K562 (cell line): ENCODE data around the gene RPL29. TPM values are rescaled to one million over a fixed set of nuclear protein-coding genes. Genes with fewer than 3 reads are reported as not detected.
A peak's percentile ranks its signal among the peaks of the same experiment; 100 is the strongest.

ENCODE experiments used
- BHLHE40 ChIP-seq: IDR thresholded peaks from 2 replicates; pipeline ENCODE4 v1.6.1; 2011; ENCODE audit warnings: low read length, improper control_type of control experiment
- GTF3C2 ChIP-seq: IDR thresholded peaks from 3 replicates; pipeline ENCODE4 v1.6.1; 2011; ENCODE audit warnings: borderline replicate concordance, mild to moderate bottlenecking, moderate library complexity; ENCODE audit not compliant: insufficient read length; ENCODE audit errors: extremely low read depth
- HDAC1 ChIP-seq, 2 experiments: fragments of 450-650 bp; IDR thresholded peaks; 2 replicates each; pipeline ENCODE4 v1.6.1; 2016 to 2017; ENCODE audit warnings: inconsistent platforms in 1 of 2, mild to moderate bottlenecking in 1 of 2, moderate library complexity in 1 of 2
- HMGN3 ChIP-seq: IDR thresholded peaks from 2 replicates; pipeline ENCODE4 v1.6.1; 2011; ENCODE audit warnings: borderline replicate concordance, low read depth, mild to moderate bottlenecking, mixed read lengths, low read length; ENCODE audit not compliant: insufficient read length; ENCODE audit errors: extremely low read depth
- IFI16 ChIP-seq: fragments of 250-450 bp; sonication (Bioruptor Pico); IDR thresholded peaks from 2 replicates; pipeline ENCODE4 v2.1.2; 2022; ENCODE audit warnings: mild to moderate bottlenecking, inconsistent platforms
- IRF2 ChIP-seq: sonication (generic); formaldehyde crosslinking; IDR thresholded peaks from 2 replicates; pipeline ENCODE4 v1.8.1; 2022; ENCODE audit warnings: mild to moderate bottlenecking, missing genetic modification reagents
- KLF1 ChIP-seq: fragments of 450-650 bp; IDR thresholded peaks from 2 replicates; pipeline ENCODE4 v1.6.1; 2016; ENCODE audit warnings: missing genetic modification characterization, missing compliant biosample characterization
- MYC ChIP-seq, 2 experiments: fragments of 250-450 bp in 1 of 2; sonication (Bioruptor Pico) in 1 of 2; IDR thresholded peaks; 2 replicates each; pipeline versions ENCODE4 v1.5.1 to v1.6.1; 2012 to 2021; ENCODE audit warnings: low read depth in 2 of 2, borderline replicate concordance in 1 of 2, improper control_type of control experiment in 1 of 2, low read length in 1 of 2, mild to moderate bottlenecking in 1 of 2, moderate library complexity in 1 of 2
- MYNN ChIP-seq, 2 experiments: sonication (generic); formaldehyde crosslinking in 1 of 2; IDR thresholded peaks; 2 replicates each; pipeline versions ENCODE4 v1.5.0 to v1.6.1; 2016 to 2020; ENCODE audit warnings: antibody characterized with exemption in 1 of 2, missing genetic modification reagents in 1 of 2
- POLR3A ChIP-seq: IDR thresholded peaks from 2 replicates; pipeline ENCODE4 v1.6.1; 2011; ENCODE audit warnings: borderline replicate concordance, mild to moderate bottlenecking, moderate library complexity; ENCODE audit not compliant: insufficient read length, insufficient read depth; ENCODE audit errors: extremely low read depth
- RREB1 ChIP-seq: fragments of 250-450 bp; sonication (Bioruptor Pico); IDR thresholded peaks from 2 replicates; pipeline ENCODE4 v1.4.0; 2020
- SAFB2 ChIP-seq: fragments of 200-400 bp; formaldehyde crosslinking; IDR thresholded peaks from 2 replicates; pipeline ENCODE4 v1.6.1; 2018; ENCODE audit warnings: borderline replicate concordance, low read length, low read depth, moderate library complexity; ENCODE audit not compliant: severe bottlenecking
- TEAD2 ChIP-seq: fragments of 450-650 bp; IDR thresholded peaks from 2 replicates; pipeline ENCODE4 v1.6.1; 2016; ENCODE audit warnings: missing genetic modification characterization, control low read depth, missing compliant biosample characterization
- ZNF444 ChIP-seq: fragments of 250-450 bp; sonication (Bioruptor Pico); IDR thresholded peaks from 2 replicates; pipeline ENCODE4 v1.4.0; 2020; ENCODE audit warnings: mild to moderate bottlenecking, moderate library complexity
- ZNF699 ChIP-seq: fragments of 250-450 bp; sonication (Bioruptor Pico); IDR thresholded peaks from 2 replicates; pipeline ENCODE4 v1.8.0; 2021; ENCODE audit warnings: mild to moderate bottlenecking, moderate library complexity; ENCODE audit not compliant: insufficient replicate concordance
- ZNF79 ChIP-seq: fragments of 250-450 bp; sonication (Bioruptor Pico); IDR thresholded peaks from 2 replicates; pipeline ENCODE4 v1.4.0; 2020; ENCODE audit warnings: low read depth, mild to moderate bottlenecking, moderate library complexity
- ZSCAN29 ChIP-seq: fragments of 450-650 bp; IDR thresholded peaks from 2 replicates; pipeline ENCODE4 v1.6.1; 2017
- ZSCAN32 ChIP-seq: fragments of 450-650 bp; formaldehyde crosslinking; IDR thresholded peaks from 2 replicates; pipeline ENCODE4 v1.4.0; 2020; ENCODE audit warnings: mild to moderate bottlenecking, moderate library complexity
- polyA plus RNA-seq, 8 experiments: library from polyadenylated mRNA; depleted of rRNA in 4 of 8; stranded (reverse) in 5 of 8; unstranded in 3 of 8; fragments of >200 nt; fragmentation: Nextera tagmentation in 2 of 8; fragmentation: Illumina TruSeq in 1 of 8; extraction: Ambion mirVana in 2 of 8; extraction: Trizol in 1 of 8; gene quantifications; 2 replicates each; pipeline versions ENCODE4 v1.2.1 to v1.2.3, GENCODE V29; 2011 to 2014; ENCODE audit warnings: inconsistent platforms in 1 of 8, missing spikeins in 1 of 8
- total RNA-seq, 7 experiments: library from RNA; depleted of rRNA in 6 of 7; stranded (reverse); fragments of >200 nt in 6 of 7; fragmentation: Illumina TruSeq in 2 of 7; extraction: Trizol in 2 of 7; gene quantifications; 2 replicates each; pipeline versions ENCODE4 v1.2.1 to v1.2.3, GENCODE V29; 2011 to 2021; ENCODE audit warnings: low replicate concordance in 1 of 7

Gene RPL29
- total and polyA plus RNA-seq, 9 of the 15 experiments (the other 6 are each of a cell fraction or from before 2014, with no cell fraction given) = 568 to 1,475 (median 1,104) TPM

GRCh38 chr3:51982838-51983577 lies 12.7 kb downstream of the RPL29 start, which contains the start of gene ACY1 (continued):
- TF ChIP-seq GTF3C2 (no peak), SAFB2 (no peak), POLR3A (no peak), IRF2 (CRISPR knock-in tag) (no peak), TEAD2 (no peak), MYC (IDR thresholded peaks at IDR 0.05; ENCODE audit: low read depth, low read length) (peak; percentile 98), MYC (CRISPR knock-in tag; IDR thresholded peaks at IDR 0.05; ENCODE audit: borderline replicate concordance, low read depth) (no peak), ZSCAN29 (peak; percentile 60; the same call in 1 of the 2 replicates), BHLHE40 (peak; percentile 59; the same call in 1 of the 2 replicates), ZNF444 (CRISPR knock-in tag) (no peak), ZNF699 (CRISPR knock-in tag) (no peak), ZNF79 (CRISPR knock-in tag) (no peak), HMGN3 (peak; percentile 90), RREB1 (CRISPR knock-in tag) (no peak), HDAC1 (IDR thresholded peaks at IDR 0.05) (peak in 1 of 2 experiments; percentile 78; a peak in 2 of 4 replicates), IFI16 (CRISPR knock-in tag) (no peak), ZSCAN32 (CRISPR knock-in tag) (no peak), KLF1 (tag) (peak; percentile 58), MYNN (IDR thresholded peaks at IDR 0.05) (0 out of 2 replicates have a peak, but pooled peaks have one; percentile 12), MYNN (CRISPR knock-in tag; IDR thresholded peaks at IDR 0.05) (no peak)
